ENCODE data around the gene TAT.

TAT gene

DNA sequence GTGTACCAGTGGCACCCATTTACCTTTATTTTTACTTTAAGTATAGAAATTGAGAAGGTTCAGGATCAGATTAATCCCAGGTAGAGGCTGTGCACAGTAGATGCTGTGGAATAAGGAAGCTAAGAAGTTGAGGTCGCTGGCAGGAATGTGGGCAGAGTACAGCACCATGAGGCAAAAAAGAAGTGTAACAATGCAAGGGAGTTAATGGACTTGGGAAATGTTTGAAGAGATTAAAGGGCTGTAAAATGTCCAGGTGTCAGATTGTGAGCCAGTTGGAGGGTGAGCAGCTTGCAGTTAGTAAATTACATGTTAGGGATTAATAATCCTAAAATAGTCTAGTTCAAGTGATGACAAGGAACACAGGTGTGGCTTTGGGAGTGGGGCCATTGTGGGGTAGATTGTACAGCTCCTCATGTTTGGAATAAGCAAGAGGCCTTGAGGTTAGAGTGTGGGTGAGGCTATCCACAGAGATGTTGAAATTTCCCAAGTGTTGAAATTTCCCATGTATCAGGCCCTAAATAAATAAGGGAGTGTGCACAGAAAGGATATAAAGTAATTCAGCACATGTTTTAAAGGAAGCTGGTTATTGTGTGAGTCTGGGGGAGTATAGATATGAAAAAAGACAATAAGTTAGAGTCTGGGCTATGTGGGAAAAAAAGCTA, 21.5 kb downstream of the TAT start:
- no peak overlapping the region for H3K27ac Mint-ChIP-seq
- DNase-seq, result no peak
- TF ChIP-seq, protein P1, sequence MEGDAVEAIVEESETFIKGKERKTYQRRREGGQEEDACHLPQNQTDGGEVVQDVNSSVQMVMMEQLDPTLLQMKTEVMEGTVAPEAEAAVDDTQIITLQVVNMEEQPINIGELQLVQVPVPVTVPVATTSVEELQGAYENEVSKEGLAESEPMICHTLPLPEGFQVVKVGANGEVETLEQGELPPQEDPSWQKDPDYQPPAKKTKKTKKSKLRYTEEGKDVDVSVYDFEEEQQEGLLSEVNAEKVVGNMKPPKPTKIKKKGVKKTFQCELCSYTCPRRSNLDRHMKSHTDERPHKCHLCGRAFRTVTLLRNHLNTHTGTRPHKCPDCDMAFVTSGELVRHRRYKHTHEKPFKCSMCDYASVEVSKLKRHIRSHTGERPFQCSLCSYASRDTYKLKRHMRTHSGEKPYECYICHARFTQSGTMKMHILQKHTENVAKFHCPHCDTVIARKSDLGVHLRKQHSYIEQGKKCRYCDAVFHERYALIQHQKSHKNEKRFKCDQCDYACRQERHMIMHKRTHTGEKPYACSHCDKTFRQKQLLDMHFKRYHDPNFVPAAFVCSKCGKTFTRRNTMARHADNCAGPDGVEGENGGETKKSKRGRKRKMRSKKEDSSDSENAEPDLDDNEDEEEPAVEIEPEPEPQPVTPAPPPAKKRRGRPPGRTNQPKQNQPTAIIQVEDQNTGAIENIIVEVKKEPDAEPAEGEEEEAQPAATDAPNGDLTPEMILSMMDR (IDR thresholded peaks at IDR 0.05), result no peak

DNA sequence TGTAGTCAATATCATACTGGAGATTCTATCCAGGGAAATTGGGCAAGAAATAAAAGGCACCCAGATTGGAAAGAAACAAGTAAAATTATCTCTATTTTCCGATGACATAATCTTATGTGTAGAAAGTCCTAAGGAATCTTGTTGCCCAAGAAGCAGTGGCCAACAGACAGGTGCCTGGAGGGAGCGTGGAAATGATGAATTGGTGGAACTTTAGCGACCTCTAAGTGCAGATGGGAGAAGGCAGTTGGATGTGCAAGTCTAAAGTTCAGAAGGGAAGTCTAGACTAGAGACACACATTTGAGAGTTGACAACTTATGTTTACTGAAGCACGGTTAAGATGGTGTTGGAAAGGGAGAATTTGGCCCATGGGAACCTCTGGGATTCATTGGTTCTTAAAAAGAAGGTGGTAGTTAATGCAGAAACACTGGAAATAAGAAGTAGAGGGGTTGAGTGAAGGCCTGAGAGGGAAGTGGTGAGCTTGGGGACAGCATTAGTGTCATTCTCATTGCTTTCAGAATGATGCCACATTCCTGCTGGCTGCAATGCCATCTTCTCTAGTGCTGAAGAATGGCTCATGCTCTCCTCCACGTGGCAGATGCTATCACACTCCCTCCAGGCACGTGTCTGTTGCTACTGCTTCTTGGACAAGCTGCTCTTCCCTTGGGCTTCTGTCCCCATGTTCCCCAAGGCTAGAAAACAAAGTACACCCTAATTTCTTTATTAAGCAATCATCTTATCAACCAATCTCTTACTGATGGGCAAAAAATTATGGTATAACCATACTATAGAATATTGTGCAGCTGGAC, 24.0 kb downstream of the TAT start:
- Mint-ChIP-seq H3K27ac (no peak overlapping the region), H3K4me3 (no peak overlapping the region), H3K4me1 (no peaks in the 10 kb centered on the region), H3K9me3 (no peaks in the 10 kb centered on the region), H3K36me3 (ENCODE audit: low read depth) (no peaks in the 10 kb centered on the region), H3K27me3 (ENCODE audit: low read depth, poor library complexity) (peaks cover 25% of the 10 kb centered on the region)
- TF ChIP-seq, protein P1 (IDR thresholded peaks at IDR 0.05), result no peak
- no peak for DNase-seq

More for the DNA sequence above, 21.5 kb downstream of the TAT start:
- H3K27me3 Mint-ChIP-seq (ENCODE audit: low read depth, poor library complexity), result peaks cover 41% of the 10 kb centered on the region
- no peaks in the 10 kb centered on the region for H3K4me1 Mint-ChIP-seq
- H3K9me3 Mint-ChIP-seq, result peaks cover 3% of the 10 kb centered on the region
- H3K36me3 Mint-ChIP-seq (ENCODE audit: low read depth), result no peaks in the 10 kb centered on the region
- no peak overlapping the region for H3K4me3 Mint-ChIP-seq

DNA sequence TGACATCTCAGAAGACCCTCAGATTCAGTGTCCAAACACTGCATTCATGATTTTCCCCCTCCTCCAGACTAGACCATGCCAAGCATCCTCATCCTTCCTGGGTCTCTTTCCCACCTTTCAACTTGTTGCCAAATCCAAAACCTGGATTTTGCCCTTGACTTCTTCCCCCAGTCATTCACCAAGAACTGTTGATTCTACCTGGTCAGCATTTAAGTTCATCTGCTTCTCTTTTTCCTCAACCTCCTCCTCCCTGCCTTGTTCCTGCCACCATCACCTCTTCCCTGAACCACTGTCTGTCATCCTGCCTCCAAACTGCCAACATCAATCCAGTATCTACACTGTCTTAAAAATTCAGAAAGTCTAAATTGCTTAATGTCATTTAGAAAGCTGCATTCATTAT, 29.7 kb downstream of the TAT start:
- H3K36me3 Mint-ChIP-seq (ENCODE audit: low read depth), result no peaks in the 10 kb centered on the region
- H3K27ac Mint-ChIP-seq, result no peak overlapping the region
- H3K9me3 Mint-ChIP-seq, result no peaks in the 10 kb centered on the region
- H3K4me3 Mint-ChIP-seq, result no peak overlapping the region
- H3K4me1 Mint-ChIP-seq, result no peaks in the 10 kb centered on the region
- no peak for DNase-seq
- H3K27me3 Mint-ChIP-seq (ENCODE audit: low read depth, poor library complexity), result peaks cover 16% of the 10 kb centered on the region
- TF ChIP-seq, protein P1 (IDR thresholded peaks at IDR 0.05), result no peak

DNA sequence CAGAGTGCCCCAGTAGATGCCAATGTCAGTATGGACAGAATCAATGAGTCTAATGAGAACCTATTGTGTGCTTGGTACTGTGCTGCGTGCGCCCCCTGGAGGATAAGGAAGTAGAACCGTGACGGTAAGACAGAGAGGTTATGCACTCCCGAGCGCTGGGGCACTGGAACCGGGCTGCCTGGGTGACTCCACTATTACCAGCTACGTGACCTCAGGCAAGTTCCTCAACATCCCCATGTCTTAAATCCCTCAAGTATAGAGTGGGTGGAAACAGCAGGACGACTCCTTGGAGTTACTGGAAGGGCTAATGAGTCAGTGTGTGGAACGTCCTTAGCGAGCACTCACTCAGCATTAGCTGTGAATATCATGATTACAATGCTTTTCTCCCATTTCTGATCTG, 34.5 kb downstream of the TAT start:
- H3K4me1 Mint-ChIP-seq, result no peaks in the 10 kb centered on the region
- peak; percentile 71 for DNase-seq
- no peaks in the 10 kb centered on the region for H3K36me3 Mint-ChIP-seq (ENCODE audit: low read depth)
- no peak overlapping the region for H3K27ac Mint-ChIP-seq
- H3K27me3 Mint-ChIP-seq (ENCODE audit: low read depth, poor library complexity), result peaks cover 33% of the 10 kb centered on the region
- H3K4me3 Mint-ChIP-seq, result no peak overlapping the region
- no peaks in the 10 kb centered on the region for H3K9me3 Mint-ChIP-seq
- TF ChIP-seq, protein P1 (IDR thresholded peaks at IDR 0.05), result peak; percentile 62

DNA sequence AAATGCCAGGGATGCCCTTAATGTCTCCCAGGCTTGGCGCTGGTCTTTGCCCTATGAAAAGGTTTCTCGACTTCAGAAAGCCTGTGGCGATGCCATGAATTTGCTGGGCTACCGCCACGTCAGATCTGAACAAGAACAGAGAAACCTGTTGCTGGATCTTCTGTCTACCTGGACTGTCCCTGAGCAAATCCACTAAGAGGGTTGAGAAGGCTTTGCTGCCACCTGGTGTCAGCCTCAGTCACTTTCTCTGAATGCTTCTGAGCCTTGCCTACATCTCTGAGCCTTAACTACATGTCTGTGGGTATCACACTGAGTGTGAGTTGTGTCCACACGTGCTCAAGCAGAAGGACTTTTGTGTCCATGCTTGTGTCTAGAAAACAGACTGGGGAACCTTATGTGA, 39.2 kb downstream of the TAT start:
- H3K9me3 Mint-ChIP-seq, result no peaks in the 10 kb centered on the region
- H3K27me3 Mint-ChIP-seq (ENCODE audit: low read depth, poor library complexity), result peaks cover 32% of the 10 kb centered on the region
- TF ChIP-seq, protein P1 (IDR thresholded peaks at IDR 0.05), result peak; percentile 64
- H3K27ac Mint-ChIP-seq, result no peak overlapping the region
- no peaks in the 10 kb centered on the region for H3K4me1 Mint-ChIP-seq
- peak; percentile 52 for DNase-seq
- H3K4me3 Mint-ChIP-seq, result no peak overlapping the region
- H3K36me3 Mint-ChIP-seq (ENCODE audit: low read depth), result no peaks in the 10 kb centered on the region
